NT2/D1 (cell line): ENCODE measurements around the gene CDCA8.

Experiments used
- YY1 ChIP-seq: IDR thresholded peaks from 2 replicates; pipeline ENCODE4 v1.6.1; 2011; ENCODE audit not compliant: insufficient read length, insufficient read depth
- ZNF274 ChIP-seq: IDR thresholded peaks from 2 replicates; pipeline ENCODE4 v1.6.1; 2011; ENCODE audit warnings: mild to moderate bottlenecking, low read depth, low read length

DNA sequence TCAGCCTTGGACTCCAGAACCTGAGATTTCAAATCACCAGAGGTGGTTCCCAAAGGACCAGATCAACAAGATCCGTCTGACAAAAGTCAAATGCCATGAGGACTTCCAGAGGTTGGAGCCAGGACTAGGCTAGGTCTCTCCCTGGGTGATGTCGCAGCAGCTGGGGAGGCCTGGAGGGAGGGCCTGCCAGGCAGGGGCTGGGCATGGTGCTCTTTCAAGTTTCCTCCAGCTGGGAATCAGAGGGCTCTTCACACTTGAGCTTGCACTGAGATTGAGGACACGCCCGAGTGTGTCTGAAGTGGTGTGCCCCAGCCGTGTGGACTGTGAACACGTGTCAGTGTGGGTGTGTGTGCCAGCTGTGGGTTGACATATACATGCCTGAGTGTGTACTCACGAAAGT, 36.3 kb upstream of the CDCA8 start:
- TF ChIP-seq YY1 (no peak), ZNF274 (no peak)
